HG03039 (cell line): ENCODE data around the gene PABPN1.

ENCODE experiments used
- ATAC-seq: cut with Tn5 transposase; IDR thresholded peaks from one replicate; pipeline ENCODE4 v1.9.1; 2021; ENCODE audit warnings: mild to moderate bottlenecking, moderate library complexity; ENCODE audit not compliant: unreplicated experiment

The PABPN1 gene

DNA sequence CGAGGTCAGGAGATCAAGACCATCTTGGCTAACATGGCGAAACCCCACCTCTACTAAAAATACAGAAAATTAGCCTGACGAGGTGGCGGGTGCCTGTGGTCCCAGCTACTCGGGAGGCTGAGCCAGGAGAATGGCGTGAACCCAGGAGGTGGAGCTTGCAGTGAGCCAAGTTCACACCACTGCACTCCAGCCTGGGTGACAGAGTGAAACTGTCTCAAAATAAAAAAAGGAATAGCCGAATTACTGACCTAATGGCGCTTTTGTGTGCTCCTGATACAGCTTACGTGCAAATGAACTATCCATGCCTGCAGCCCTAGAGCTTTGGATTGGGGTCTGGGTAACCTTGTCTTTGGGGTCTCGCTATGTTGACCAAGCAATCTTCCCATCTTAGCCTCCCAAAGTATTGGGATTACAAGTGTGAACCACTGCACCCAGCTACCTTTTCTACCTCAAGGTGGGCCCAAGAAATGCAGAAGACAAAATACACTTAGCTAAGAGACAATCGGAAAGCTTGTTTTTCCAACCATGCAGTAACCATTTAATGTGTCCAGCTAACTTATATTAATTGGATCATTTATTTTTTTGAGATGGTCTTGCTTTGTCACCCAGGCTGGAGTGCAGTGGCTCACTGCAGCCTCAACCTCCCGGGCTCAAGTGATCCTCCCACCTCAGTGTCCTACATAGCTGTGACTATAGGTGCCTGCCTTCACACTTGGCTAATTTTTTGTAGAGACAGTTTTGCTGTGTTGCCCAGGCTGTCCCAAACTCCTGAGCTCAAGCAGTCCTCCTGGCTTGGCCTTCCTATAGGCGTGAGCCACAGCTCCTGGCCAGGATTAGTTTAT, 5.5 kb downstream of the PABPN1 start:
- no peak for ATAC-seq

DNA sequence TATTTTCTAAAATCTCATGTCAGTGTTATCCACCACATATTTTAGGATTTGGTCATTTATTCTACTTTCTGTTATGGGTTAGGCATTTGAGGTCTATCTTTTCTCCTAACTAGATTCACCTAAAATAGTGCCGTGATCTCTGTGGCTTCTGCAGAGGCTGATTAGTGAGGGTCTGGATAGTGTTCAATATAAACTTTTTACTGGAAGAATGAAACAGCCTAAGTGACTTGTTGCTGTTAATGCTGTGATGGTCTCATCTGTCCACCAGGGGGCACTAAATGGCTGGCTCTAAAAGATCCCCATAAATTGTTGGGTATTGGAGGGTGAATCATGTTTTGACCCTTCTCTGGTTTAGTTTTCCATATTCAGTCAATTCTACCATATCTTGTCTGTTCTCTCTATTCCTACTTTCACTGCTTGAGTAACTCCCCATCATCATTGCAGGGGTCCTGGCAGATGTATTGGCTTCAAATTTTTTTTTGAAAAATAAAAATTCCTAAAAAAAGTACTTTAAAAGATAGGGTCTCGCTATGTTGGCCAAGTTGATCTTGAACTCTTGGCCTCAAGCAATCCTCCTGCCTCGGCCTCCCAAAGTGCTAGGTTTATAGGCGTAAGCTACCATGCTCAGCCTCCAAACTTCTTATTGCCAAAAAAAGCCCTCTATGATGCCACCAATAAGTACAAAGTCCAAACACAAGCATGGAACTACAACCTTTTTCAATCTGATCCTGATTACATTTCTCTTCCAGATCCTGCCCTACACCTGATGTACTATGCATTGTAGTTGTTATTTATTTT, 6.9 kb downstream of the PABPN1 start:
- ATAC-seq, result no peak

DNA sequence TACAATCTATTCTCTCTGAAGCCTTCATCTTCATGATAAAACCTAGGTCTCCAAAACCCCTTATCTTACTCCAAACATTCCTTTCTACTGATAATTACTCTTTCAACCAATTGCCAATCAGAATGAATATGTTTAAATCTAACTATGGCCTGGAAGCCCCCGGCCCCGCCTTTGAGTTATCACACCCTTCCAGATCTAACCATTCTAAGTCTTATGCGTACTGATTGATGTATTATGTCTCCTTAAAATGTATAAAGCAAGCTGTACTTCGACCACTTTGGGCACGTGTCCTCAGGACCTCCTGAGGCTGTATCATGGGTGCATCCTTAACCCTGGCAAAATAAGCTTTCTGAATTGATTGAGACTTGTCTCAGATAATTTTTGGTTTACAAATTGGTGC, 14.4 kb downstream of the PABPN1 start:
- ATAC-seq, result no peak

DNA sequence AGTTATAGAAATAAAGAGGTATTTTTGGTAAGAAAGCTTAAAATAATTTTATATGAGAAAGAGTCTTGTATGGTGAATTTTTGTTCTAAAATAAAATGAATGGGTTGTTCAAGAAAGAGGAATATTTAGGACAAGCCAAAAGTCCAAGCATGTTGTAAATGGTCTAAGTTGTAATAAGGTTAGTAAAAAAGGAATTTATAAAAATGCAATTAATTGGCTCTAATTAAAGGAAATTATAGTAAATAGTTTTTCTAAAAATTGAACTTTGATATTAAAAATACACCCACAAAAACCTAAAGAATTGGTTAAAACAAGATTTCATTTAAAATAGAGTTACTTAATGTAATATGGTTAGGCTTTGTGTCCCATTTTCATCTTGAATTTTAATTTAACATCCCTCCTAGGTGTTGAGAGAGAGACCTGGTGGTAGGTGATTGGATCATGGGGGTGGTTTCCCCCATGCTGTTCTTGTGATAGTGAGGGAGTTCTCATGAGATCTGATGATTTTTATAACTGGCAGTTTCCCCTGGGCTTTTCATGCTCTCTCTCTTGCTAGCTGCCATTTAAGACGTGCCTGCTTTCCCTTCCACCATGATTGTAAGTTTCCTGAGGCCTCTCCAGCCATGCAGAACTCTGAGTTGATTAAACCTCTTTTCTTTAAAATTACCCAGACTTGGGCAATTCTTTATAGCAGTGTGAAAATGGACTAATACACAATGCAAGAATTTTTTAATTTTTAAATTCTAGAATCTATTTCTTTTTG, 18.4 kb downstream of the PABPN1 start:
- no peak for ATAC-seq

DNA sequence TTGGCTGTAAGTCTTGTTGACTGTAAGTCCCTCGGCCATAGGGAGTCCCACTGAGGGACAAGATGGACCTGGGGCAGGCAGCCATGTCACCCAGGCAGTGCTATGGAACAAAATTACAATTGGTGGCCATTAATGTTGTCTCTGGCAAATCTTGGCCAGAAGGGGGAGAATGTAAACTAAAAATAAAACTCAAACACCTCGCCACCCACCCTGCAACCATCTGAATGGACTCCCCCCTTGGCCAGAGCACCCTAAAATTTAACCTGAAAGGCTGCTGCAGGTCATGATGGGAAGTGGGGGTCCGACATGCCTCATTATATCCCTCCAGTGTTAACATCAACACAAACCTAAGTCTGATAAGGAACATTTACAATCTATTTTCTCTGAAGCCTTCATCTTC, 23.2 kb downstream of the PABPN1 start:
- ATAC-seq, result no peak

DNA sequence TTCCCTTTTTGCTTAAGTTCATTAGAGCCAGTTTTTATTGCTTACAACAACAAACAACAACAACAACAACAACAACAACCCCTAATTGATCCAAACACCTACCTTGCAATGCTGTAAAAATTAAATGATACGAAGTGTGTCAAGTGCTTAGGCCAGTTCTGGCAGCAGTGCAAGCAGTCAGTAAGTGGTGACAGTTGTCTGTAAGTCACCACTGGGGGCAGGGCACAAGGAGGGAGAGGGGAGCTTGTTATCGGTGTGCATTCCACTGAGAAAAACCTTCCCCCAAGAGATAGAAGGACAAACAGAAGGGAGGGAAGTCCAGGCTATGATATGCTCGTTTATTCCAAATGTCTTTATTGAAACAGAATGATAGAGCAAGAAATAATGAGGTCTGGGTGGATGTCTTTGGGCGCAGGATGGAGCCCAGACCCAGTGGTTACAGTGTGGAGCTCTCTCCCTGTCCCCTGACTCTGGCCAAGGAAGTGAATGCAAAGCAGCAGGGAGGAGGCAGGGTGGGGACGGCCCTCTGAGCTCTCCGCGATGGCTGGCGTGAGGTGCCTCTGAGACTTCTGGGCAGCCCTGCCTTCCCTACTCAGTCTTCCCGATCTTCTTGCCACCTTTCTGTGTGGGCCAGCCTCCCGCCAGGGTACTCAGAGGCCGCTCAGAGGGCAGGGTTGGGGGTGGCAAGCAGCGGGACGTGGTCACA, 24.9 kb downstream of the PABPN1 start:
- no peak for ATAC-seq

DNA sequence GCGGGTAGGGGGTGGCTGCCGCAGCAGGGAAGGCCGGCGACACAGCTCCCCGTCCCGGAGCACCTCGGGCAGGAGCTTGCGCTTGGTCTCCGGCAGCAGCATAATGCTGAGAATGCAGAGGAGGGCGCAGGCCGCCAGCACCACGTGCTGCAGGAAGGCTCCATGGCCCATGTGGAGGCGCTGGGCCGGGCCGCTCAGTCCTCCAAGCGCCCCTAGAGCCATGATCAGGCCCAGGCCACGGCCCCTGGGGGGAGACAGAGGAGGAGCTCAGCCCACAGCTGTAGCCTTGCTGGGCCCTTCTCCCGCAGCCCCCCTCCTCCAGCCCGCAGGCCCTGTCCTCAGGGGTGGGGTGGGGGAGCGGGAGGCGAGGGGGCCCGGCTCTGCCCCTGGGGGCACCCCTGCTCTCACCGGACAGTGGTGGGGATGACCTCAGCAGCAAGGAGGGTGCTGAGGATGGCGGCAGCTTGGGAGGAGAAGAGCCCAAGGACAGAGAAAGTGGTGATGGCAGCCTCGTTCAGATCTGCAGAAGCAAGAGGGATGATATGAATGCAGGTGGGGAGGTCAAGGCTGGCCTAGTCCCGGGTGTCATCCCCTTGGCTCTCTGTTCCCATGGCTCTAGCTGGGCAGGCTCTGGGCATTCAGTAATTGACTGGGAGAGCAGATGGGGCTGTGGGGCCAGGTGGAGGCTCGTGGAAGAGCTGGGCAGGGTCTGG, 25.6 kb downstream of the PABPN1 start:
- no peak for ATAC-seq

DNA sequence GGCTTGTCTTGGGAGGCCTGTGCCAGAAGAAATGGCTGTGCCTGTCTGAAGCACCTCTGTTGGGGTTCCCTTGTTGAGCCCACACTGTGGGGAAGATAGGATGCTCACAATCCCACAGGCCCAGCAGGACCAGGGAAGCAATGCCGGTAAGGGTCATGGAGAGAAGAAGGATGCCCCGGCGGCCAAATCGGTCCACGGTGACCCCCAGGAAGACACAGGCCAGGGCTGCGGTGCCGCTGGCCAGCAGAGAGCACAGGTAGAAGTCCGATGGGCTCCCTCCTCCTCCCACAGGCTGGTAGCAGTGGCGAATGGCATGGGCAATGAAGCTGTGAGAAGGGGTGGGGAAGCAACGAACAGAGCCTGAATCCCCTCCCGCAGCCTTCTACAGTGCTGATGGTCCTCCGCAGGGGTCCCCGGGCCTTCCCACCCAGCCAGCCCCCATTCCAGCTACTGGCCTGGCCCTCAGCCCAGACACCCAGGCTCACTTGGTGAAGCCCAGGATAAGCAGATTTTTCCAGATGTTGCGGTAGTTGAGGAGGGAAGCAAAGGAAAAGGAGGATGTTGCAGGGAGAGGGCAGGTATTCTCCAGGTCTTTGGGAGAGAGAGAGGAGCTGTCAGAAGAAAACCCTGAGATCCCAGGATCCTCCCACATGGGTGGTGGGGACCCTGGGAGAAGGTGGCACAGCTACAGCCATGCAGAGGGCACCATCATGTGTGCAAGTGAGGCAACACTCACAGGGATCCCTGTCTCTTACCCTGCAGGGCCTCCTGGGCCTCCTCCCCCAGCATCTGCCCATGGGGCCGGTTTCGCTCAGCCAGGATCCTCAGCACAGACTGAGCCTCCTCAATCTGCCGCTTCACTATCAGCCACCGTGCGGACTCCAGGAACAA, 26.4 kb downstream of the PABPN1 start:
- ATAC-seq, result no peak

DNA sequence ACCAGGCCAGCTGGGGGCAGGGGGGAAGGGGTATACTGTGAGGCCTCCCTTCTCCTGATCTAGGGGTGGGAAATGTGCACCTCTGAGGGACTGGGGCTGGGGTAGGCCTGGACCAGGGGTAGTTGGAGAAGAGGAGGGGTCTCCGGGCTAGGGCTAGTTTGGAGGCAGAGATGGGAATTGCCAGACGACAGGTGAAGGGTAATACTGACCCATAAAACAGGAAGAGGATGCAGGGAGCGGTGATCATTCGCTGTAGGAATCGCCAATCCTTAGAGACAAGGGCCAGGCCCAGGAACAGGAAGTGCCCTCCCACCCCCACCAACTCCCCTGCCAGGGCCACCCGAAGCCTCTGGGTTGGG, 27.0 kb downstream of the PABPN1 start:
- no peak for ATAC-seq

DNA sequence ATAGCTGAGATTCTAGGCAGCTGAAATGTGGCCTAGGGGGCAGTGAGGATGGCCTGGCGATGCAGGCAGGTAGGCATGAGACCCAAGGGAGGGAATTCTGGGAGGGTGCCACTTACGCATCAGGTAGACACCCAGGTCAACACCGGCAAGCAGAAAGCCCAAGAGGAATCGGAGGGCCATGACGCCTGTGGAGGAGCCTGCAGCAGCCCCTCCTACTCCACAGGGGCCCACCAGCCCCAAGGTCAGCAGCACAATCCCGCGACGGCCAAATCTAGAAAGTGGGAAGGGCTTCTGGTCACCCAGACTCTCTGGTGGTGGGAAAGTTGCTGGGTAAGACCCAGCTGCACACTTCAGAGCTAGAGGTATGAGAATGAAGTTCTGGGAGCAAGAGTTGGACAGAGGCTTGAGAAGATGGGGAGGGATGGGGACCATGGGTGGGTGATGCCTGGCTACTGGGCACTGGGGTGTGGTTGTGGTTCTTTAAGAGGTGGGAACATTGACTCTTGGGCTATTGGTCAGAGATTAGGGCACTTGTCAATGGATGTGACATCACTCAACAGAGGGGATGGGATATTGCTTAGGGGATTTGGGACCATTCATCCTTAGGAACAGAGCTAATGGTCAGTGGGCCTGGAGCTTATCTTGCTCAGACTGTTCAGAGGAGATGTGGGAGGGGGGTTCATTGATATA, 28.0 kb downstream of the PABPN1 start:
- ATAC-seq, result no peak

DNA sequence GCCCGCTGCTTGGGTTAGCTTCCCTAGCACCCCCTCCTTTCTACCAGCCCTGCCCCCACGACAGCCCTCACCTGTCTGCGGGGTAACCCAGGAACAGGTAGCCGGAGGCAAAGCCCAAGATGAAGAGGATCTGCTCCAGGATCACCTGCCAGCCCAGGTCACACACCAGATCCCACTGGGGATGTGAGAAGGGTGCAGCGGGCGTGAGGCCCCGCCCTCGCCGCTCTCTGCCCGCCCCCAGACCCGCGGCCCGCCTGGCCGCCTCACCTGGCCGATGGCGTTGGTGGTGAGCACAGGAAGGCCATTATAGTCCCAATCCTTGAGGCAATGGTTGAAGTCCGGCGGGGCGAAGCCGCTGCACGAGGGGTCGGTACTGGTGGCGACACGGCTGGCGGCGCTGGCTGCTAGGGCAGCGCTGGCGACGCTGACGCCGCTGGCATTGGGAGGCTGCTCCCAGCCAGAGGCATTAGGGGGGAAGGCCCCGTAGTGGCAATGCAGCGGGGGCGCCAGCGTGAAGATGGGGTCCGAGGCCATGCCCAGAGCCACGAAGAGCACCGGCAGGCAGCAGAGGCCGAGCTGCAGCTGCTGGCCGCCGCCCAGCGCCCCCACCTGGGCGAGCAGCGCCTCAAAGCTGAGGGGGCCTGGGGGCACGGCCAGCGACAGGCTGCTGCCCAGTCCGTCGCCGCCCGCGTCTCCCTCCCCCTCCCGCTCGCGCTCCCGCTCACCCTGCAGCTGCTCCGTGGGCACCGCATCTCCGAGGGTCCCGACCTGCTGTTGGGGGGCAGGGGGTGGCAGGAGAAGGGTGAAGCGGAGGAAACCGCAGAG, 30.6 kb downstream of the PABPN1 start:
- no peak for ATAC-seq

DNA sequence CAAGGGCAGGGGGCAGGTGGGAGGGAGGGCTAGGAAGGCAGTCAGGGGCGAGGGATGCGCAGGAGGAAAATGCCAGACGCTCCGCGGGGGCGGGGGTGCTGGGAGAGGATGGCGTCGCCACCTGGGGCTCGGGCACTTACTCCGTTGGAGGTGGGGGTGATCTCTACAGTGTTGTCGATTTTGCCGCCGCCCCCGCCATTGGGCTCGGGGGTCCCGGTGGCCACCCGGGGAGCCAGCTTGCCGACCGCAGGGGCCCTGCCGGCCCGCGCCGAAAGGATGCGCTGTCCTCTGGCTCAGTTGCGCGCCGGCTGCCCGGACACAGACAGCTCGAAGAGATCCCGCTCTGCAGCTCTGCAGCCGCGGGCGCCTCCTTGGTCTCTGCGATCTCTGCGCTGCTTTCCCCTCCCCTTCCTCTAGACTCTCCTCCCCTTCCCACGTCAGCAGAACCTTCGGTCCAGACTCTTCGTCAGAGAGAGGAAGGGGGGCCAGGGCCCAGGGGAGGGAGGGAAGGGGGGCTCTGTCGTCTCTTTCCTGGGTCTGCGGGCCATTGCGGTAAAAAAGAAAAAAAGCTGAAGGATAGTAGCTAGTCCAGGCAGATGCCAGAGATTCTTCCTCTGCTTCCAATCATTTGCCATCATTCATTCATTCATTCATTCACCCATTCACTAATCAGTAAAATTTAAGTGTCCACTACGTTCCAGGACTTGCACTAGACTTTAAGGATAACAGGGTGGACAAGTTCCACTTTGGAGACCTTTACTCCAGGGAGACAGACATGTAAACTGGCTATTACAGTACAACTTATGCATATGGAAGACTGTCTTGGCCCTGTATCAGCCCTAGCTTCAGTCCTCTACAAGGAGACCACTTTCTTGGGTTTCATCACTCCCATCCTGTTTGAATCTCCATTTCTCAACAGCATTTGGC, 31.5 kb downstream of the PABPN1 start, which contains the start of gene SLC22A17:
Gene SLC22A17 (minus strand): TSS at position 382 of the 927 bp plus-strand sequence.
- no peak for ATAC-seq

DNA sequence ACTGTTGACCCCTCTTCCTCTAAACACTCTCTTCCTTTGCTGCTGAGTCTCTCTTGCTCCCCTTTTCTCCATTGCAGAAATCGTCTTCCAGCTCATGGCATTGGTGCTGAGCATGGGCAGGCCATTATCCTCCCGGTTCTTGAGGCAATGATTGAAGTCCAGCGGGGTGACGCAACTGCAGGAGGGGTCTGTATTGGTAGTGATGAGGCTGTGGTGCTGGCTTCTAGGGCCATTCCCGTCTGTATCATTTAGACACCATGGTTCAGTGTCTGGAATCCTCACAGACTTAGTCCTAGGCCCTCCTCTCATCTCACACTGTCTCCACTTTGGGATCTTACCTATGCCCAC, 32.1 kb downstream of the PABPN1 start:
- ATAC-seq, result no peak

DNA sequence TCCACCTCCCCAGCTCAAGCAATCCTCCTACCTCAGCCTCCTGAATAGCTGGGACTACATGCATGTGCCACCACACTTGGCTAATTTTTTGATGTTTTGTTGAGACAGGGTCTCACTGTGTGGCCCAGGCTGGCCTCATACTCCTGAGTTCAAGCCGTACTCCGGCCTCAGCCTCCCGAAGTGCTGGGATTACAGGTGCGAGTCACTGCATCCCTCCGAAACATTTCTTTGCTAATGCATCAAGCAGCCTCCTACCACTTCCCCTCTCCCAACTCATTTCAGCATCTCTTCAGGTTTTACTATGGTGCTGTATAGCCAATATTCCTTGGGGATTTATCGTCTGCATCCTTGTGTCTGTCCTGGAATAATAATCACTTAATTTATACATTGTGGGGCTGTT, 33.7 kb downstream of the PABPN1 start:
- ATAC-seq, result no peak

DNA sequence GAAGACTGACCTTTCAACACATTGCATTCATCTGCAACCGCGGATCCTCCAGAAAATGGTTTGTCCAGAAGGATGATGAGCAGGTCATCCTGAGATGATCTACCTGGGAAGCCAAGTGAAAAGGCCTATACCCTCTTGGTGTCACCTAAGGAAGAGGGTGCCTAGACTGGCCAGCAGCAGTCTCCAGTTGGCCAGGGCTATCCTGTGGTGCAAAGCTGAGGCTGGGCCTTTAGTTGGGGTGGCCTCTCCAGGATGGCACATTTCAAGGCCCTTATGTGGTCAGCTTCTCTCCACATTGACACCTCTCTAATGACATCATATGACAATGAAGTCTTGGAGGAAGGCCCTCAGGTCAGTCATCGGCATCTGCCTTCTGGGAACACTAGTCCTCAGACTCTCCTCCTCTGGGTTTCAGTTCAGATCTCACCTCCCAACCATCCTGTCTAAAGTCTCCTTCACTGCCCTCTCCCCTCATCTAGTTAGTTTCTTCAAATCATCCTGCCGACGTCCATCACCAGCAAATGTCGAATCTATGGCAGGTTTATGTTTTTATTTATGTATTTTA, 34.7 kb downstream of the PABPN1 start:
- no peak for ATAC-seq

DNA sequence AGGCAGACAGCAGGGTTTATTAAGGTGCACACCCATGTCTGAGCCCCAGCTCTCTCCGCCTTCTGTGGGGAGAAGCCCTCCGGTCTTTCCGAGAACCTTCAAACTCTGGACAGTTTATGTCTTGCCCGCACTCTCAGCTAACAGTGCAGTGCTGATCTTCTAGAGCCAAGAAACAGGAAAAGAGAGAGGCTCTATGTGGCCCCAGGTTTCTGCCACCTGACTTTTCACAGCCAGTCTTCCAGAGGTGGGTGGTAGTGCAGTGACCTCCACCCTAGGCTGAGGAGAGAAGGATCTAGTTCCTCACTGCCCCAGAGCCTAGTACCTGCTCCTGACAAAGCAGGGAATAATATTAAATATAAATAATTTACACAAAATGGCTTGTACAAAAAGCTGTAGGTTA, 35.4 kb downstream of the PABPN1 start:
- ATAC-seq, result no peak

DNA sequence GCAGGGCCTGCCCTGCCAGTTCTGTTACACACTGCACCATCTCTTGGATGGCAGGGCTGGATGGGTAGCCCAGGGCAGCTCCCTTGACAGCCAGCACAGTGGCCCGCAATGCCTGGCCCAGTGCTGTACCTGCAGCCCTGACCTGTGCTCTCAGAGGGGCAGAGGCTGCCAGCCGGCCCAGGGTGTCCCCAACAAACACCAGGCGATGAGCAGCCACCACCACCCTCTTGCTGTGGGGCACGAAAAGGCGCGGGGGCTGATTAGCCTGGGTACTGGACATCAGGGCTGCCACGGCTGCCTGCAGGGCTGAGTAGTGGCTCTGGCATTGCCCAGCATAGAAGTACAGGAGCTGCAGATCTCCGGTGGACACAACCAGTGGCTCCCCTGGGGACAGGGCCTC, 36.0 kb downstream of the PABPN1 start:
- no peak for ATAC-seq
